GM19455 (cell line): Measurements from ENCODE around the gene PANX2.

Experiments
- ATAC-seq: cut with Tn5 transposase; IDR thresholded peaks from one replicate; pipeline ENCODE4 v1.9.1; 2021; ENCODE audit not compliant: unreplicated experiment

The PANX2 gene

GRCh38 chr22:50182176-50183081 is 11.9 kb downstream of the PANX2 start:
- ATAC-seq = no peak

- no peak for ATAC-seq
Observed at GRCh38 chr22:50183141-50183971, 12.8 kb downstream of the PANX2 start.

GRCh38 chr22:50184004-50184901 is 13.7 kb downstream of the PANX2 start:
- no peak for ATAC-seq

- ATAC-seq = no peak
Observed at GRCh38 chr22:50184902-50185374, 14.4 kb downstream of the PANX2 start.

- no peak for ATAC-seq
Observed at GRCh38 chr22:50185375-50186087, 15.0 kb downstream of the PANX2 start, which contains the start of gene TRABD. TSS of gene TRABD (plus strand) at chr22:50185913. CDS start at chr22:50193061, 7,148 bp downstream.

GRCh38 chr22:50186181-50186714 is 15.7 kb downstream of the PANX2 start:
- no peak for ATAC-seq

- no peak for ATAC-seq
Observed at GRCh38 chr22:50186761-50187523, 16.4 kb downstream of the PANX2 start.

GRCh38 chr22:50188356-50188755 is 17.8 kb downstream of the PANX2 start:
- ATAC-seq = no peak

- no peak for ATAC-seq
Observed at GRCh38 chr22:50189184-50189848, 18.8 kb downstream of the PANX2 start.

GRCh38 chr22:50189849-50190181 is 19.3 kb downstream of the PANX2 start:
- ATAC-seq = no peak

GRCh38 chr22:50190182-50190940 is 19.8 kb downstream of the PANX2 start:
- peak; percentile 42 for ATAC-seq

- peak; percentile 1 for ATAC-seq
Observed at GRCh38 chr22:50190941-50191741, 20.6 kb downstream of the PANX2 start.

GRCh38 chr22:50192436-50193204 is 22.1 kb downstream of the PANX2 start:
- ATAC-seq = no peak

GRCh38 chr22:50193621-50194020 is 23.1 kb downstream of the PANX2 start:
- no peak for ATAC-seq

- no peak for ATAC-seq
Observed at GRCh38 chr22:50194037-50194805, 23.7 kb downstream of the PANX2 start.

- ATAC-seq = no peak
Observed at GRCh38 chr22:50196256-50196655, 25.7 kb downstream of the PANX2 start.
